ENCODE measurements around the gene FGFBP2.

DNA sequence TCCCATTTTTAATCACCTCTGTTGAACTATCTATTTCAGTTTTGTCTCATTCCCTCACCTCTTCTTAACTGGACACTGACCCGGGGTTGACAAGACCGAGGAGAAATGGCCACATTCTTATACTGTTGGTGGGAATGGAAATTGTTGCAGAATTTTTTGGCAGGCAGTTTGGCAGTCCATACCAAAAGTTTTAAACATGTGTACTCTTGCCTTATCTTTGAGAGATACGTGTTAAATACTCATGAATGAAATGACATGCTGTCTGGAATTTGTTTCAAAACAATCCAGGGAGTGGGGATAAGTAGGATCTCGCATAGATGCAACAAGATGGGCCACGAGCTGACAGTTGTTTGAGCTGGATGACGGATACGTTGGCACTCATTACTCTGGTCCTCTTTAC, 36.5 kb downstream of the FGFBP2 start:
- TF ChIP-seq, protein P1, sequence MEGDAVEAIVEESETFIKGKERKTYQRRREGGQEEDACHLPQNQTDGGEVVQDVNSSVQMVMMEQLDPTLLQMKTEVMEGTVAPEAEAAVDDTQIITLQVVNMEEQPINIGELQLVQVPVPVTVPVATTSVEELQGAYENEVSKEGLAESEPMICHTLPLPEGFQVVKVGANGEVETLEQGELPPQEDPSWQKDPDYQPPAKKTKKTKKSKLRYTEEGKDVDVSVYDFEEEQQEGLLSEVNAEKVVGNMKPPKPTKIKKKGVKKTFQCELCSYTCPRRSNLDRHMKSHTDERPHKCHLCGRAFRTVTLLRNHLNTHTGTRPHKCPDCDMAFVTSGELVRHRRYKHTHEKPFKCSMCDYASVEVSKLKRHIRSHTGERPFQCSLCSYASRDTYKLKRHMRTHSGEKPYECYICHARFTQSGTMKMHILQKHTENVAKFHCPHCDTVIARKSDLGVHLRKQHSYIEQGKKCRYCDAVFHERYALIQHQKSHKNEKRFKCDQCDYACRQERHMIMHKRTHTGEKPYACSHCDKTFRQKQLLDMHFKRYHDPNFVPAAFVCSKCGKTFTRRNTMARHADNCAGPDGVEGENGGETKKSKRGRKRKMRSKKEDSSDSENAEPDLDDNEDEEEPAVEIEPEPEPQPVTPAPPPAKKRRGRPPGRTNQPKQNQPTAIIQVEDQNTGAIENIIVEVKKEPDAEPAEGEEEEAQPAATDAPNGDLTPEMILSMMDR (conservative IDR thresholded peaks at IDR 0.05; ENCODE audit: low read length): no peak
- TF ChIP-seq EZH2phosphoT487 (IDR thresholded peaks at IDR 0.05; ENCODE audit: borderline replicate concordance): no peak

All from Loucy (cell line).